GM21367 (cell line): Measurements from ENCODE around the gene TGFB2.
A peak's percentile ranks its signal among the peaks of the same experiment; 100 is the strongest.

Source experiments
- ATAC-seq: cut with Tn5 transposase; IDR thresholded peaks from one replicate; pipeline ENCODE4 v1.9.1; 2021; ENCODE audit not compliant: unreplicated experiment

The TGFB2 gene

DNA sequence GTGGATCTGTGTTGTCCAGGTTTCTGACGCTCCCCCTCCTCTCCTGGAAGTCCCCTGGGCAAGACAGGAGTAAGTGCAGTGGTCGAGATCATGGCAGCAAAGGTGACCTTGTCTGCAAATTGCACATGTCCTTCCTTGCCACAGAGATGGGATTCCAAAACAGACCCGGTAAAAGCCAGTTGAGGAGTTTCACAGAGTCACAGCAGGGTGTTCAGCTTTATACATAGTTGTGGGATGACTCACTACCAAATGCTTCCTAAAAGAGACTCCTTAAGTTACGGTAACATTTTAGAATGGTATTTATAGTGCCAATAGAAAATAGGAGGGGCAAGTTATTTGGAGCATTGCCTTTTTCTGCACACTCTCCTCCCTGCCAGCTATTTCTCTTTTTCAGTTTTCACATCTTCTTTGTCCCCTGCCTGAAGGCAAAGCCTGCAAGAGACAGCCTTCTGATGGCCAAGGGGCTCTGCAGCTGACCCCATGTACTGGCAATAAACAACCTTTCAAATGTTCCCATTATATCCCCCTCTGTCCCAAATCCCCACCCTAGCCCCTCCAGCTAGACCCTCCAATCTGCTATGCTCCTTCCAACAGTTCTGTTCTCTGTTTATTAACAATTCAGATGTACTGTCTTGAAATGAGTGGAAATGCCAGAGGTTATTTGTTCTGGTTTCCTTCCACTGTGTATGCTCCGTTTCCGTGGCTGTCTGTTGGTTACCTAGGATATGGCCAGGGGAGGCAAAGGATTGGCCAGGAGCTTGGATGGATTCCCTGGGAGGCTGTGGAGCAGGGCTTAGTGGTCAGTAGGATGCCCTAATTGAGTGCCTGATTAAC lies 115.0 kb downstream of the TGFB2 start:
- no peak for ATAC-seq

DNA sequence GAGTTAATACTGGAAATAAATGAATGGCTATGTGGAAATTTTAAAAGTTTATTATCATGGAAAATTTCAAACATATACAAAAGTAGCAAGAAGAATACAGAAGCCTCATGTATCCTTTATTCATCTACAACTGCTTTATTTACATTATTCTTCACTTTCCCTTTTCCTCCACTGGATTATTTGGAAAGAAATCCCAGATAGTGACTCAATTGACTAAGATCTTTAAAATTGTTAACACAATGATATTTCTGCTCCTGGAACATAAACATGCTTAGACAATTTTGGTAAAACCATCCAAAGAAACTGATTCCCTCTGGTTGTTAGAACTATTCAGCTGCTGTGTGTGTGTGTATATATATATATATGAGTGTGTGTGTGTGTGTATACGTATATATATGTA lies 116.2 kb downstream of the TGFB2 start:
- no peak for ATAC-seq

DNA sequence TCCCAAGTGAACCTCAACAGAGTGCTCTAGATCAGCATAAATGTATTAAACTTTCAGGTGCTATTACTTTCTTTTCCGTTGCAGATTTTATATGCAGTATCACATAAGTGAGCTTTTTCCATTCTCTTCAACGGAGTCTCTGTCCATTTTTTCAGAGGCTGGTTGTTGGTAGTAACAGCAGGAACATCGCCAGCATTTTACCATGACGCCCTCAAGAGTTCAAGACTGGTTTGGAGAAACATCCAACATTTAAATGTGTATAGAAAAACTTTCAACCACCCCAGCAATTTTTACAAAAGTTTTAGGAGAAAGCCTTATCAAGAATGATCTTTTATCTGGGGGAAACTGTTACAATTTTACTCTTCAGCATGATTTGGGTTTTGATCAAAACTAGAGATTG lies 117.0 kb downstream of the TGFB2 start:
- no peak for ATAC-seq

DNA sequence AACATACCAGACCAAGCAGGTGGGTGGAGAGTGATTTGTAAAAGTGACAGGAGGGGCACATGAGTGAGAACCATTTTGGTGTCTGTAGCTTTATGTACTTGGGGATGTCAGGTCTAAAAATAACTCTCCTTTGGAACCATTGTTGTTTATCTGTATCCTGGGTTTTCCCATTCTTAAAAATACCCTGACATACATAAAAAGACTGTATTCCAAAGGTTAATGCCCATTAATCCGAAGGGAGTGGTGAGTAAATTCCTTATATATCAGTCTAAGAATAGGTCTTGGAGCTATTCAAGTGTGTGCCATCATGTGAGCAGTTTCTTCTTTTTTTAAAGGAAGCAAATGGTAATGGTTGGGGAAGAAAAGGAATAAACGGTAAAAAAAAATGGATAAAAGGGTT lies 117.5 kb downstream of the TGFB2 start:
- ATAC-seq = no peak

DNA sequence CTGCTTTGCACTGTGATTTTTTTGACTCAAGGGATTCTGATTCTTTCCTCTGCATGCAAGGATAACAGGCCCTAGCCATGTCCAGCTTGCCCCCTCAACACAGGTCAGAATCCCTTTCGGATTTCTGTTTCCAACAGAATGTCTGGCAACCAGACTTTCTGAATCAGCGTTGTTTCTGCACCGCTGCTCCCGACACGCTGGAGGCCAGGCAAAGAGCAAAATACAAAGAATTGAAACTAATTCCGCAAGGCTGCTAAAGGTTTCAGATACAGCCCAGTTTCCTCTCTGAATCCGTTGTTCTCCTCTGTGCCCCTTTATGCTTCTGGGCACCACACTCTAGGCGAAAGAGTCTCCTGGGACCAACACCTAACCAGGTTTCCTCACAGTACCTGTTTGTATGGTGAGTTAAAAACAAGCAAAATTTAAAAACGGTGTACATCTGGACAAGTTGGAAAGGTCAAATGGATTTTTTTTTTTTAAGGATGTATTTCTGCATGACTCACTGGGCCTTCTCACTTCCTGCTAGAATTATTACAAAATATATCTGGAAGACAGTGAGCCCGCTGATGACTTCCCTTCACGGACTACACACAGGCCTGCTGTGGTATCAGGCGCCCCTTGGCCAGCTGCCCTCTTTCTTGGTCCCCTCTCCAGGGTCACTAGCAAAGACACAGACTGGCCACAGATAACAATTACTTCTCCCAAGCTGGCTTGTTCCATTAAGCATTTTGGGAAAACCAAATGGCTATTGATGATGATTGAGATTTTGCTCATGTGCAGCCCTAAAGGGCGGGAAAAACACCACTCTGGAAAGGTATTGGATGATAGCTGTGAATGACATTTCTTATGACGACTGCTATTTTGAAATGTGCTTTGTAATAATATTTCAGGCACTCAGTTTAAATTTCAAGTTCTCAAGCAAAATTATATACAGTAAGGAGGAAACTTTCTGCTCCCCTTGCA lies 118.3 kb downstream of the TGFB2 start:
- no peak for ATAC-seq

DNA sequence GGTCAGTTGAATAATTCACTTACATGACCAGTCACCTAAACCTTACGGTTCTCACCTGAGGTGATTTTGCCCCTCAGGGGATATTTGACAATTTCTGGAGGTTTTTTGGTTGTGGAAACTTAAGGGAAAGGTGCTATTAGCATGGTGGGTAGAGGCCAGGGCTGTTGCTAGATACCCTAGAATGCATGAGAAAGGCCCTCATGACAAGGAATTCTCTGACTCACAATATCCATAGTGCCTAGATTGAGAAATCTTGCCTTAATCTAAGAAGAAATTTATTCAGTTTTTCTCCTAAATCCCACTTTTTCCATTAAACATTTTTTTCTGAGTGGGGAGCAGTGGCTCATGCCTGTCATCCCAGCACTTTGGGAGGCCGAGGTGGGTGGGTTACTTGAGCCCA lies 119.7 kb downstream of the TGFB2 start:
- ATAC-seq = no peak

DNA sequence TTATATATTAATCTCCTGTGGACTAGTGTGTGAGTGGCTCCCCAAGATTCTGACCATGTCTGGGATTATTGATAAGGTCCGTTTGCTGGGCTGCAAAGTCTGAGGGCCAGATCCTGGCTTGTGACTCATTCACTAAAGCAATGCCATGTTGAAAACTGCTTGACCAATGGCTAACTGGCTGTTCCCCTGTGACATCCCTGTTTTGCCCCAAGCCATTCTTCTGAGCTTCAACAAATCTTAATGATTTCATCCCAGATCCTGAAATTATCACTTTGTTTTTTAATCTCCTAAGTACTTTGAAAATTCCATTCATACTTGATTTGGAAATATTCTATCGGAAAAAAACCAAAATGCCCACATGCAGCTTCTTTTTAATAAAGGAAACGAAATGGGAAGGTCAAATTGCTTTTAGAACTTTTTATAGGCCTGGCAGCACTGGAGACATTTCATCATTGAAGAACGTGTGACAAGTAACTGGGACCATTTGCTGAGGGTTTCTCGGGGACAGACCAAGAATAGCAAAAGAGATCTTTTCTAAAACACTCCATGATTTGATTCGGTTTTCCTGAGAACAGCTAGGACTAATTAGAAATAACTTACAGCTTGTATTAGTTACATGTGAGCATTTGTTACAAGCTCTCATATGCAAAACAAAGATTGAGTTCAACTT lies 121.3 kb downstream of the TGFB2 start:
- no peak for ATAC-seq

DNA sequence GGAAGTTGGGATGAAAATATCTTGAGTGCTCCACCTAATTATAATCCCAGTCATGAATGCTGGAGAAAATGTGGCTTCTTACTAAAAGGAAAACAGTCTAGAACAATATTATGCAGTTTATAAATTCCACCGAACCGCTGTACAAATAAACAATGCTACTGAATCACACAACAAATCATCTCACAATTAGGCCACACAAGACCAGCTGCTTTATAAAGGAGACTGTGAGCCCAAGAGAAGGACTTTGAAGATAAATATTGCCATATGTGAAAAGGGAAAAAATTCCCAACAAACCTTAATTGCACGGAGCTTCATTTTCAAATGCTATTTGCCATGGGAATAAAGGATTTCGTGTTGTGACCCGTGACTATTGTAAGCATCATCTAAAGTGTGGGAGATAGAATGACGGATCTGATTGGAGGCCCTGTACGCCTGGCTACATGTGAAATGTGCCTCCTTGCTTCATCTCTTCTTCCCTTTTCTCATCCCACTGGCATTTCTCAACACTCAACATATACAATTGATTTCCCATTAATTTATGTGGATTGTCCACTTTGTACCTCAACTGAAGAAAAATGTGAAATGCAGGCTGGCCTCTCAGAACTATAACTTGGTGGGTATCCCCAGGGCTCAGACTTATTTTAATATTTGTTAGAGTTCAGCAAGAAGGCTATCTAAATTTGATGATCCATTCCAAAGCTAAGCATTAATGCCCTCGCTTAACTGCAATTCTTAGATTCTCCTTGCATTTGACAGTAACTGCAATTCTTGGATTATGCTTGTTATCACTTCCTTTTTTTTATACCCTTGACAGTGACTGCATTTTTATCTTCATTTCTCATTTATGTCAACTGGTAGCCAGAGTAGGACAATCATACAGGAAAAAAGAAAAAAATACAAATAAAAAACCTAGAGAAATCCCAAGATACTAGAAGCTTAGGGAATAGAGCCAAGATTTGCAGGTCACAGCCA lies 122.3 kb downstream of the TGFB2 start:
- ATAC-seq = no peak

DNA sequence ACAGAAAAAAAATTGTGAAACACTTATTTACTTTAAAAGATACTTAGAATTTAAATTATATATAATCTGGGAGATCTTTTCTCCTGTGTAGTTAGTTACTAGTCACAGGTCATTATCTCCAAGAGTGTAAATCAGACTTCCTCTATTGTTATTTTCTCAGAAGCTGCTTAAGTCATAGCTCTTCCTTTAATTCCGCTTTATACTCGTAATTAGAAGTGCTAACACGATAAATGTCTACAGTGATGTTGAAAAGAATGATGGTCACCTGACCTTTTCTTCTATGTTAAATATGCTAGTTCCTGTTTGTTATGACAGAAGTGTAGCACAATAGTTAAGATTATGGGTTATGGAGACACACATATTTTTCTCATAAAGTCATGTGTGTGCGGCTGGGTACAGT lies 123.6 kb downstream of the TGFB2 start:
- no peak for ATAC-seq

DNA sequence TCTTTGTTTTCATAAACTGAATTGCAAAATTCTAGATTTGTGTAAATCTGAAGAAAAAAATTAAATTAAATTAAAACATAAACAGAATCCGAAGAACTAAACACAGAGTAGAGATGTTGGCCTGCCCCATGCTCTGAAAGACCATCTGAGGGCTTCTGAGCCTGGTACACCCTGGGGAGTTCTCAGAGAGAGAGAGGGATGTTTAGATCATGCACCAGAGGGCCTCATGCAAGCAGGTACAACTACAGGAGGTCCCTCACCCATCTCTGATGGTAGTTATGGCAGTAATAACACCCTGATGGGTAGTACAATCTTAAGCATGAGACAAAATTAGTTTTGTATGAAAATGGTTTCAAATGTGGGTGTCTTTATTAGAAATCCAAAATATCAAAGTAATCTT lies 127.7 kb downstream of the TGFB2 start:
- ATAC-seq = no peak

DNA sequence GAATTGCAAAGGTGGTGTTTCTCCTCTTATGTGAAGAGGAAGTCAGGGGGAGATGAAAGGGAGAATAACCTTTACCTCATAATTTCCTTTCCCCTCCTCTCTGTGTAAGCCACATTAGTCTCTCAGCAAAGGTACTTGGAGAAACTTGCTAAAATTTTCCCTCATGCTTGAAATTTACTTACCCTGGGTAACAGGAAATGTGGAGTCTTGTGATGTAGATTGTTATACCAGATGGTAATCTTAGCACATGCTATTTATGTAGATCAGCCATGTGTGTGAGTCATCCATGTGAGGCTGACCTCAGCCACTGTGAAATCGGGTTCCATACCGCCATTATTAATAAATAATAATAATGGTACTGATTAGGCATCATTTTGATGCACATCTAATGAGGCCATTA lies 128.4 kb downstream of the TGFB2 start:
- ATAC-seq = peak; percentile 39

DNA sequence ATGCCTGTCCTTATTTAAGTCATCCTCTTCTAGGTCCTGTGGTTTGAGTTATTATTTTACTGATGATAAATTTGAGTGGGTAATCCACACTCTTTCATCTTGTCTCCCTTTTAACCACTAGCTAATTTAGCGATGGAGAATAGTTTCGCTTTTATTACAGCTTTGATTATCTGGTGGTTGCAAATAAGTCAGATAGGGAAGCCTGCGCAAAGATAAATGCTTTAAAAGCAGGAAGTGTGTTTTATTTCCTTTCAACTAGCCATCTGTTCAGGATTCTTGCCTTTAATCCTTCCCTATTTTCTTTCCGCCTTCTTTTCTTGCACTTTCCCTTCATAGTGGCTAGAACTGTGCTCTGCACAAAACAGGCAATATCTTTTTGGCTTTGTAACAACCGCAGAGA lies 129.0 kb downstream of the TGFB2 start:
- no peak for ATAC-seq

DNA sequence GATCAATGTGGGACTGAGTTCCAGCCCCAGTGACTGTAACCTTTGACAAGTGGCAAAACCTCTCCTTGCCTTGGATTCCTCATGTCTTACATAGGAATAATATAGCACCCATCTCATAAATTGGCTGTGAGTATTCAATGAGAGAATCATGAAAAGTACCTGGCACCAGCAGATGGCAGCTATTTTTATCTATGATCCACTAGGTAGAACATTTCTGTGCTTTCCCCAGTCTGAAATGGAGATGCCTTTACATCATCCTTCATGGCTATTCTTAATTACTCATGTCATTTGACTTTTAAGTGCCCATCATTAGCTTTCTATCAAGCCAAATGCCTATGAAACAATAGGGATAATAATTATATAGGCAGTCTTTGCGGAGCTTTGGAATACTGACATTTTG lies 130.1 kb downstream of the TGFB2 start:
- no peak for ATAC-seq

DNA sequence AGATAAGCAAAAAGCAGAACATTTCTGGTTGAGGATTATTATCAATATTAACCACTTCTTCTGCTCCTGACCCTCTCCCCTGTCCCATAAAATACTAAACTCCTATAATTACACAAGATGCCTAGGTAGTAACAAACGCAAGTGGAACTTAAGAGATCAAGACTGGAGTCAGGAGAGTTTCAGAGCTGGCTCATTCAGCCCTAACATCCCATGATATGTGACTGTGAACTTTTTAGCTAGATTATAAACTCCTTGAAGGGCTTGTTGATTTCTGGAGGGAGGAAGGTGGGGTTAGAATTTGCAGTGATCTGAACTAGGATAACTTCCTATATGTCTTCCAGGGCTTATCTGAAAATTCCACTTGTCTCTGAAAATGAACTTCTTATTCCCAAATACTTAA lies 130.6 kb downstream of the TGFB2 start:
- no peak for ATAC-seq

DNA sequence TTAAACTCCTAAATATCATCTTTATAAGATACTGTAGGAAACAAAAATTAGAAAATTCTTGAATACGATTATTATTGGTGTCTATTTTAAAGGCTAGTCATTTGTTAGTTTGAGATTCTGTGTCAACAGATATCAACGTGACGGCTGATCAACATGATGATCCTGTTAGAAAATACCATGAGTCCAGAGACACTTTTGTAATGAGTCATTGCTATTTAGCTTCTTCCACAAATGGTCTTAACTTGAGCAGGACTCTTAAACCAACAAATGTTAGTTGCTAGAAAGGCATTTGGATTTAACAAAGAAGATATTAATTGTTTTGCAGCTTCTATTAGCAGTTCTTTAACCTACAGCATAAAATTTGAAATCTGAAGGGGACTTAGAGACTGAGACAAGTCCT lies 131.2 kb downstream of the TGFB2 start:
- ATAC-seq = no peak

DNA sequence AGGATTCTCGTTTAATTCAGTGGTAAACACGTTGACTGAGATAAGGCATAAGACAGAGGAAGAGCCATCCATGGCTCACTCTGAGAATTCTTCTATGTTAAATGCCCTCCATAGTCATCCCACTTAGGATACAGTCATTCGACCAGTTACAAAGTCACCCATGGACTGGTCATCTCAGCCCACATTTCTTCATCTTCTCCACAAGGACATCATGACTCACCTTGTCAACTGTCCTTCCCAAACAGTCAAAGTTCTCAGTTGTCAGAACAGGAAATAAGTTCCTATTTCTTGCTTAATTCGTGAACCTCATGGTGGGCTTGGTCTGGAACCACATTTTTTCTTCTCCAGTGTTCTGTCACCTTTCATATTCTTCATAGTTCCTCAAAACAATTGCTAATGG lies 133.2 kb downstream of the TGFB2 start:
- ATAC-seq = no peak

DNA sequence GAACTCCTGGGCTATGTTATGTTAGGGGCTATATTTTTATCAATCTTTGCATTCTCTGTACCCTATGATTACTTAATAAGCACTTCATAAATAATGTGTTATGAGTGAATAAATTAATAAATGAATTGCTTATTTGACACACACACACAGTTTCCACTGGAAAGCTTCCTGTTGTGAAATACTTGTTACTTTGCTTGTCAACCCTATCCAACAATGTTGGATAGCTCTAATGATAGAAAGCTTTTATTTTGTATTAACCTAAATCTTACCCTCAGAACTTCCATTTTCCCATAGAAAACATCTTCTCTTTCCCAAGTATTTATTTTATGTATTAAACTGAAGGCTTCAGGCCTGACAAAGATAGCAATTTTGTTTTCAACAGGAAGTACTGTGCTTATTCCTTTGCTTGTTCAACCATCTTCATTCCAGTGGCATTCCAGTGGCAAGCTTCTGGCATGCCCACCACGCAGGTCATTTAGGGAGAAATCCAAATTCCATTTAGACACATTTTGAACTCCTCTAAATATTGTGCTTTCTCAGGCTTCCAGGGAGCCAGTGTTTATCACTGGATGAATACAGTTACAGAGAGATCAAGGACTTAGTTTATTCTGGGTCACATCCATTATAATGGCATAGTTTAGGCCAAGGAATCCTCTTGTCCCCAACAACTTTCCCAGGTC lies 134.4 kb downstream of the TGFB2 start:
- no peak for ATAC-seq

DNA sequence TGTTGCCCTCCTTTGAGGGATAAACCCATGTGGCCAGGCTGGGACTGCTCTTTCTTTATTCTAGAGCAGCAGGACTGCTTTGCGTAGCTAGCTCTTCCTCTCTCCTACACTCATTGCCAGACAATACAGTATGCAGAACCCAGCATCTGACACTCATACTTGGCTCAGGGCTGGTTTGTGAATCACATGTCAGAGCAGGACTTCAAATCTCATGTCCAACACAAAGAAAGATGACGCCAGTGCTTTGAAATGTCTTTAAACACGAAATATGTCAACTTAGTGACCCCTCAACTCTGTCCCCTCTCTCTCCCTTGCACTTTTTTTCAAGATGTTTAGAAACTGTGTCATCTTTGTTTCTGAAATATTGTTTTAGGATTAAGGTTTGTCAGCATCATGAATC lies 135.0 kb downstream of the TGFB2 start:
- ATAC-seq = no peak

DNA sequence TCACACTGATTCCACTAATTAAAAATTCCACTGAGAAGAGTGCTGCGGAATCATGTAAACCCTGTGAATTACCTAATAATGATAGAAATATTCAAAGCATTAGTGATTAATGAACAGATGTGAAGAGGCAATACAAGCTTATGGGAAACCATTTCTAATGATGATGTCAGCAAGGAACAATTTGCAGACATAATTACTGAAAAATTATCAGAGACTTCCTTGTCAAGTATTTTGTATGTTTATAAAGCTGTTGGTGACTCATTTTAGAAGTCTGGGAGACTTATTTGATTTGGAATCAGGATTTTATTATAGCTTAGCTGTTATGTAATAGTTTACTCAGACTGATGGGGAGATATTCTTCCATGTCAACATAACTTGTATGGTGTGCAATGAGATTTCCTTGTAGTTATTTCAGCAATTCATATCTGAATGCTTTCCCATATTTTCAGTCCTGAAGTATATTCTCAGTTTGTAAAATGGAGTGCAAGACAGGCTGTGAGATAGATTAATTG lies 135.5 kb downstream of the TGFB2 start:
- ATAC-seq = no peak
